WTC11 (cell line): Measurements from ENCODE around the gene DDT.

ENCODE experiments used
- ETV6 ChIP-seq: sonication (generic); formaldehyde crosslinking; IDR thresholded peaks from 2 replicates; pipeline ENCODE4 v1.8.1; 2022; ENCODE audit warnings: mild to moderate bottlenecking, missing genetic modification reagents
- NR2C2 ChIP-seq: sonication (generic); formaldehyde crosslinking; IDR thresholded peaks from 2 replicates; pipeline ENCODE4 v1.8.0; 2022; ENCODE audit warnings: mild to moderate bottlenecking, missing genetic modification reagents
- TF ChIP-seq, protein P1 (sequence below): sonication (generic); formaldehyde crosslinking; IDR thresholded peaks from 2 replicates; pipeline ENCODE4 v1.8.1; 2023; ENCODE audit warnings: mild to moderate bottlenecking, missing genetic modification reagents, borderline replicate concordance

GRCh38 chr22:24006914-24007214, 32.6 kb upstream of the DDT start:
- TF ChIP-seq NR2C2 (CRISPR knock-in tag) (no peak), ETV6 (CRISPR knock-in tag) (no peak)
- TF ChIP-seq, protein P1, sequence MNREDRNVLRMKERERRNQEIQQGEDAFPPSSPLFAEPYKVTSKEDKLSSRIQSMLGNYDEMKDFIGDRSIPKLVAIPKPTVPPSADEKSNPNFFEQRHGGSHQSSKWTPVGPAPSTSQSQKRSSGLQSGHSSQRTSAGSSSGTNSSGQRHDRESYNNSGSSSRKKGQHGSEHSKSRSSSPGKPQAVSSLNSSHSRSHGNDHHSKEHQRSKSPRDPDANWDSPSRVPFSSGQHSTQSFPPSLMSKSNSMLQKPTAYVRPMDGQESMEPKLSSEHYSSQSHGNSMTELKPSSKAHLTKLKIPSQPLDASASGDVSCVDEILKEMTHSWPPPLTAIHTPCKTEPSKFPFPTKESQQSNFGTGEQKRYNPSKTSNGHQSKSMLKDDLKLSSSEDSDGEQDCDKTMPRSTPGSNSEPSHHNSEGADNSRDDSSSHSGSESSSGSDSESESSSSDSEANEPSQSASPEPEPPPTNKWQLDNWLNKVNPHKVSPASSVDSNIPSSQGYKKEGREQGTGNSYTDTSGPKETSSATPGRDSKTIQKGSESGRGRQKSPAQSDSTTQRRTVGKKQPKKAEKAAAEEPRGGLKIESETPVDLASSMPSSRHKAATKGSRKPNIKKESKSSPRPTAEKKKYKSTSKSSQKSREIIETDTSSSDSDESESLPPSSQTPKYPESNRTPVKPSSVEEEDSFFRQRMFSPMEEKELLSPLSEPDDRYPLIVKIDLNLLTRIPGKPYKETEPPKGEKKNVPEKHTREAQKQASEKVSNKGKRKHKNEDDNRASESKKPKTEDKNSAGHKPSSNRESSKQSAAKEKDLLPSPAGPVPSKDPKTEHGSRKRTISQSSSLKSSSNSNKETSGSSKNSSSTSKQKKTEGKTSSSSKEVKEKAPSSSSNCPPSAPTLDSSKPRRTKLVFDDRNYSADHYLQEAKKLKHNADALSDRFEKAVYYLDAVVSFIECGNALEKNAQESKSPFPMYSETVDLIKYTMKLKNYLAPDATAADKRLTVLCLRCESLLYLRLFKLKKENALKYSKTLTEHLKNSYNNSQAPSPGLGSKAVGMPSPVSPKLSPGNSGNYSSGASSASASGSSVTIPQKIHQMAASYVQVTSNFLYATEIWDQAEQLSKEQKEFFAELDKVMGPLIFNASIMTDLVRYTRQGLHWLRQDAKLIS (CRISPR knock-in tag) = no peak
